HG02571 (cell line): ENCODE results near the gene ACTN2.

ENCODE experiments used
- ATAC-seq: cut with Tn5 transposase; IDR thresholded peaks from one replicate; pipeline ENCODE4 v1.9.1; 2021; ENCODE audit warnings: mild to moderate bottlenecking, moderate library complexity; ENCODE audit not compliant: unreplicated experiment

Gene ACTN2

GRCh38 chr1:236734141-236734765, 48.0 kb downstream of the ACTN2 start:
- no peak for ATAC-seq

DNA sequence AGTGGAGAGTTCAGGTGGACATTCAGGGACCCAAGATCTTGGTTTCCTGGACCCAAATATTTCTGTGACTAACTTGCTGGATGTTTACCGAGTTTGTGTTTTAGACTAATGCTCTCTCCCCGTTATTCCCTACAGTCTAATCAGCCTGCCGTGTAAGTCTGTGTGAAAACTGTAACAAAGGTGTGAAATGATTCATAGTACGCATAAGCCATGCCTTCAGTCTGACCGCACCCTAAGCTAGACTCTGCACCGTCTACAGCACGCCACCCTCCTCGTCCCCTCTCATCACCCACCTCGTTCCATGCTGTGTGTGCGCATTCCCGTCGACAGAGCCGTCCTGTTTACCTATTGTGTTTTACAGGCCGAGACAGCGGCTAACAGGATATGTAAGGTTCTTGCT, 50.5 kb downstream of the ACTN2 start:
- ATAC-seq, result no peak

- ATAC-seq, result no peak
Observed at GRCh38 chr1:236741753-236742152, 55.5 kb downstream of the ACTN2 start.

DNA sequence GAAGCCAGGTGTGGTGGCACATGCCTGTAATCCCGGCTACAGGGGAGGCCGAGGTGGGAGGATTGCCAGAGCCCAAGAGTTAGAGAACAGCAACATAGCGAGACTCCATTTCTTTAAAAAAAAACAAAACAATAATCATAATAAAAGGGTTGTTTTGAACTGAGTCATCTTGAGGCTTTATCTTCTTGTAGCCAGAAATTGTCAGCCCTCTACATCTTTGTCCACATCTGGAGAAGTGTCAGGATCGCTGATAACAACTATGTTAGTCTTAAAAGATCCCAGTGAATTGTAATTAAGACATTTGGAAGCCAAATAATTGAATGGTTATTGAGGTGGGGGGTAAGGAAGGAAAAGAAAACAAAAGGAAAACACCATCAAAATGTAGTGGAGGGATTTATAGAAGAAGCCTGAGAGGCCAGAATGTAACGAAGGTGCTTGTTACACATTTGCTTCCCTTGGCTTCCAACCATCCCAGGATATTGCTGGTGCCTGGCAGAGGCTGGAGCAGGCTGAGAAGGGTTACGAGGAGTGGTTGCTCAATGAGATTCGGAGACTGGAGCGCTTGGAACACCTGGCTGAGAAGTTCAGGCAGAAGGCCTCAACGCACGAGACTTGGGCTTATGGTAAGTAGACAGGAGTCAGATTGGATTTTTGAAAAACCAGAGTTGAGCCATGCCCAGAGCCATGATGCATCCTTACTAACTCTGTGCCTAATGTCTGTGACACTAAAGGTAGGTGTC, 56.3 kb downstream of the ACTN2 start:
- ATAC-seq, result no peak

GRCh38 chr1:236744533-236744932, 58.2 kb downstream of the ACTN2 start:
- no peak for ATAC-seq

DNA sequence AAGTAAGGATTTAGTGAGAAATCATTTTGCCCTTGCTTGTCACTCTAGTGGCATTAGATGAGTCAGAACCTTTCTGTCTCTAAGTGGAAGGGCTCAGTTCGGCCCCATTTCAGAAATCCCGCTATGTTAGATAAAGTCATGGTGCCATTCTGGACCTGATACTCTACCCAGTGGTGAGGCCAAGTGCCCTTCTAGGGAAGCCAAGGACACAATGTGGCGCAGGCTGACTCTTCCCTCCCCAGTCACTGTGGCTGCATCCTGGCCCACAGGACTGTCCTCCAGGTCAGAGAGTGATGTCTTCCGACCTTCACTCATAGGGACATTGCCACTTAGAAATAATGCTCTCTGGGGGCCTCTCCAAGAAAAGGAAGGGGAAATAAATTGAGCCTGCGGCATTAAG, 60.5 kb downstream of the ACTN2 start:
- ATAC-seq, result no peak

DNA sequence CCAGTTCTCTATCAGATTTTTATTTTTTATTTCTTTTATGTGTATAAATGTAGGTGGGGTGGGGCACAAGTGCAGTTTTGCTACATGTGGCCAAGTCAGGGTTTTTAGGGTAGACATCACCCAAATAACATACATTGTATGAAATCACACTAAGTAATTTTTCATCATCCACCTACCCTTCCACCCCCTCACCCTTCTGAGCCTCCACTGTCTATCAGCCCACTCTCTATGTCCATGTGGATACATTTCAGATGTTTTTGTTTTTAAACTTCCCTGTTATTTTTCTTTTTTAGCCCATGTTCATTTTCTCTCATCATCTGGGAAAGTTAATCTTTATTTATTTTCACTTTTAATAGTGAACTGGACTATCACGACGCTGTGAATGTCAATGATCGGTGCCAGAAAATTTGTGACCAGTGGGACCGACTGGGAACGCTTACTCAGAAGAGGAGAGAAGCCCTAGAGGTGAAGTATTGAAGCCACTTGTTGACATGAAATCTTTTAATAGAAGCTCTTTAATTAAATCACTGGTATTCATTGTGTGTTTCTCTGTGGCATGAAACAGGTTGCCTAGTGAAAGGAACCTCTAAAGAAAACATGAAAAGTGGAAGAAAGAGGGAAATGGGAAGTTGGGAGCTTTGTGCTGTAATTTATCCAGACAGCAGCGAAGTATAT, 61.1 kb downstream of the ACTN2 start:
- no peak for ATAC-seq

GRCh38 chr1:236748268-236748870, 62.1 kb downstream of the ACTN2 start:
- ATAC-seq, result no peak

DNA sequence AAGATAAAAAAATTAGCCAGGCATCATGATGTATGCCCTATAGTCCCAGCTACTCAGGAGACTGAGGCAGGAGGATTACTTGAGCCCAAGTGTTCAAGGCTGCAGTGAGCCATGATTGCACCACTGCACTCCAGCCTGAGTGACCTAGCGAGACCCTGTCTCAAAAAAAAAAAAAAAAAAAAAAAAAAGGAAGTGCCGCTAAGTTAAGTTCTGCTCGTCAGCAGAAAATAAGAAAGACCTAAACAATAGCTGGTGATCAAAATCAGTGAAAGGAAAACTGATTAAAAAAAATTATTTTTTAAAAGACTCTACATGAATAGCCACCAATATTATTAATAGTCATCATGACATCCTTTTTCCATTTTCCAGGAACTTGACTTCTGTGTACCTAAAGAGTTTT, 64.6 kb downstream of the ACTN2 start:
- no peak for ATAC-seq

DNA sequence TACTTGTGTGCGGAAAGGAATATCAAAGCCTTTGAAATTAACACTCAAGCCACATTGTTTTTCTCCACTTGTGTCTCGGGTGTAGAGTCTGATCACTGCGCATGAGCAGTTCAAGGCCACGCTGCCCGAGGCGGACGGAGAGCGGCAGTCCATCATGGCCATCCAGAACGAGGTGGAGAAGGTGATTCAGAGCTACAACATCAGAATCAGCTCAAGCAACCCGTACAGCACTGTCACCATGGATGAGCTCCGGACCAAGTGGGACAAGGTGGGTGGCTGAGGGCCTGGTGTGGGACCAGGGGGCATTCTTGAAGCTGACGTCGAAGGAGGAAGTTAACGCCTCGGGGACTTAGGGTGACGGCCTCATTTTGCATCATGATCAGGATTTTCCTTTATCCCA, 65.1 kb downstream of the ACTN2 start:
- ATAC-seq, result no peak

DNA sequence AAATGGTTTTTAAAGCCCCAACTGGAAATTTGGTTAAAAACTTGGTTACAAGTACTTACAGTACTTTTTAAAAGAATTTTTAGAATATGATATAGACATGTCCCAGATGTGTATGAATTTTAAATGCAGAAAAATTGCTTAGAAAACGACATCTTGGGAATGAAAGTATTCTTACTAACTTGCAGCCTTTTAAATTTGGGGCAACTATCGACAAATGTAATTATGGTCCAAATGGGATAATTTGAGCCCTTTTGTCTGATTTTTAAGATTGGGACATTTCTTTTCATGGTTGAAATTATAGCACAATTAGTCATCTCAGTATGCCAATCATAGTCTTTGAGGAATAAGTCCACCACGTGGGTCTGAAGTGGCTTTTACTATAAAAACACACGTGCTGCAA, 65.6 kb downstream of the ACTN2 start:
- ATAC-seq, result no peak

- ATAC-seq, result no peak
Observed at GRCh38 chr1:236753516-236753915, 67.2 kb downstream of the ACTN2 start.

DNA sequence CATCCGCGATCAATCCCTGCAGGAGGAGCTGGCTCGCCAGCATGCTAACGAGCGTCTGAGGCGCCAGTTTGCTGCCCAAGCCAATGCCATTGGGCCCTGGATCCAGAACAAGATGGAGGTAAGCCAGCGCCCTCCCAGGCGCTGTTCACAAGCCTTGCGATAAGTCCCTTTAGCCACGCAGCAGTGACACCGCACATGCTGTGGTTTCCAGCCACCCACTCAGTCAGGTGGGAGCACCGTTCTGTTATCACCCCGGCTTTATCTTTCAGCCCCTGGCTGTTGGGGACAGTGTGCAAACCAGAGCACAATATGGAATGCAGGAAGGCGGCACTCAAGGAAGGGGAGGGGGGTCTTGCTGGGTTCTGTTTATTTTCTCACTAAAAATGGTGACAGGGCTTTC, 67.7 kb downstream of the ACTN2 start:
- ATAC-seq, result no peak

GRCh38 chr1:236754525-236755210, 68.4 kb downstream of the ACTN2 start:
- no peak for ATAC-seq

- ATAC-seq, result no peak
Observed at GRCh38 chr1:236757640-236758039, 71.3 kb downstream of the ACTN2 start.

- no peak for ATAC-seq
Observed at GRCh38 chr1:236759252-236759859, 73.1 kb downstream of the ACTN2 start.

- no peak for ATAC-seq
Observed at GRCh38 chr1:236760480-236760879, 74.2 kb downstream of the ACTN2 start.

- no peak for ATAC-seq
Observed at GRCh38 chr1:236760986-236761385, 74.7 kb downstream of the ACTN2 start.

- no peak for ATAC-seq
Observed at GRCh38 chr1:236761397-236762132, 75.3 kb downstream of the ACTN2 start.

- ATAC-seq, result no peak
Observed at GRCh38 chr1:236762410-236762809, 76.1 kb downstream of the ACTN2 start.
